Measurements from ENCODE around the gene PCNX3.

- no peak for TF ChIP-seq POLR2A (IDR thresholded peaks at IDR 0.05)
- TF ChIP-seq CTCF (IDR thresholded peaks at IDR 0.05): no peak
Measured at GRCh38 chr11:65609229-65609628, 6.3 kb upstream of the PCNX3 start.
